Measurements from ENCODE around the gene ANKRD1. TPM values are rescaled to one million over a fixed set of nuclear protein-coding genes. Genes with fewer than 3 reads are reported as not detected.
"Not testable (repeated sequence)": the region's sequence is repeated elsewhere in the genome, so short reads cannot be mapped to it uniquely, and the experiment has no call there.

Gene ANKRD1
- total RNA-seq, 1 donor from 2014 or later, result 48.1 TPM

DNA sequence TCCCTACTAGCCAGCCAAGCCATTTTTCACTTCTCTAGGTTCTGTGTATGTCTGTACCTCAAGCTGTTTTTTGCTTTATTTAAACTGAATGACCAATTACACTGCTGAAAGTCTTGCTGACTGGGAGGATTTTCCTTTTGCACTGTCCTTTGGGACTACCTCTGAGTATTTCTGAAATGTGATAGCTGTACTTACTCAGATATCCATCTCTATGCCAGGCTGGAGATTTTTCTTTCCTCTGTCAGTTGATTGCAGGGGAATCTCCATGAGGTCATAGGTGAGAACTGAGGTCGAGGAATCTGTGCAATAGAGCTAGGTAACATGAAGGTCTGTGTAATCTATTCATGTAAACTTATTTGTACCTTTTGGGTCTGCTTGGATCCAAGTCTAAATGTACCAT, 38.9 kb upstream of the ANKRD1 start:
- TF ChIP-seq, protein P1, sequence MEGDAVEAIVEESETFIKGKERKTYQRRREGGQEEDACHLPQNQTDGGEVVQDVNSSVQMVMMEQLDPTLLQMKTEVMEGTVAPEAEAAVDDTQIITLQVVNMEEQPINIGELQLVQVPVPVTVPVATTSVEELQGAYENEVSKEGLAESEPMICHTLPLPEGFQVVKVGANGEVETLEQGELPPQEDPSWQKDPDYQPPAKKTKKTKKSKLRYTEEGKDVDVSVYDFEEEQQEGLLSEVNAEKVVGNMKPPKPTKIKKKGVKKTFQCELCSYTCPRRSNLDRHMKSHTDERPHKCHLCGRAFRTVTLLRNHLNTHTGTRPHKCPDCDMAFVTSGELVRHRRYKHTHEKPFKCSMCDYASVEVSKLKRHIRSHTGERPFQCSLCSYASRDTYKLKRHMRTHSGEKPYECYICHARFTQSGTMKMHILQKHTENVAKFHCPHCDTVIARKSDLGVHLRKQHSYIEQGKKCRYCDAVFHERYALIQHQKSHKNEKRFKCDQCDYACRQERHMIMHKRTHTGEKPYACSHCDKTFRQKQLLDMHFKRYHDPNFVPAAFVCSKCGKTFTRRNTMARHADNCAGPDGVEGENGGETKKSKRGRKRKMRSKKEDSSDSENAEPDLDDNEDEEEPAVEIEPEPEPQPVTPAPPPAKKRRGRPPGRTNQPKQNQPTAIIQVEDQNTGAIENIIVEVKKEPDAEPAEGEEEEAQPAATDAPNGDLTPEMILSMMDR (IDR thresholded peaks at IDR 0.05; ENCODE audit: unreplicated experiment), result no peak
- H3K27ac Mint-ChIP-seq, result no peak overlapping the region
- H3K9me3 Mint-ChIP-seq (ENCODE audit: low read depth), result no peaks in the 10 kb centered on the region
- no peaks in the 10 kb centered on the region for H3K4me1 Mint-ChIP-seq (ENCODE audit: low read depth)
- no peak for DNase-seq (ENCODE audit: low spot score, unreplicated experiment)
- no peaks in the 10 kb centered on the region for H3K36me3 Mint-ChIP-seq (ENCODE audit: insufficient read depth)
- H3K4me3 Mint-ChIP-seq (ENCODE audit: low read depth), result no peak overlapping the region
- H3K27me3 Mint-ChIP-seq, result no peaks in the 10 kb centered on the region

DNA sequence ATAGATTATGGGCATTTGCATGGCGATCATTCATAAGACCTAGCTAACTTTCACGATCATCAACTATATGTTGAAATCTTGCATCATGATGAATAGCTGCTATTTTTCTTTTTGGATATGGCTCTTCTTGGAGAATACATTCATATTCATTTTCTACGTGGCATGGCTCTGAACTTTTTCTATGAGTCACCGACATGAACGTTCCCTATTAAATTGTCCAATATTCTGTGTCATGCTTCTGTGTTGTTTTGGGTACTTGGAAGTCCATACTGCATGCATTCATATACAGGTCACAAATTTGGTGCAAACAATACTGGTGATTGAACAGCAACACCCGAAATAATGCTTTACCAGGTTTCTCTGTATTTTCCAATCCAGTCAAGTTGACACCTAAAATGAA, 37.9 kb upstream of the ANKRD1 start:
- Mint-ChIP-seq H3K36me3 (ENCODE audit: insufficient read depth) (no peaks in the 10 kb centered on the region), H3K27ac (no peak overlapping the region), H3K9me3 (ENCODE audit: low read depth) (peaks cover 3% of the 10 kb centered on the region), H3K27me3 (no peaks in the 10 kb centered on the region), H3K4me1 (ENCODE audit: low read depth) (no peaks in the 10 kb centered on the region), H3K4me3 (ENCODE audit: low read depth) (no peak overlapping the region)
- TF ChIP-seq, protein P1 (IDR thresholded peaks at IDR 0.05; ENCODE audit: unreplicated experiment), result no peak
- no peak for DNase-seq (ENCODE audit: low spot score, unreplicated experiment)

GRCh38 chr10:90947030-90947960, 26.4 kb upstream of the ANKRD1 start:
- peaks cover 8% of the 10 kb centered on the region for H3K9me3 Mint-ChIP-seq (ENCODE audit: low read depth)
- no peak overlapping the region for H3K27ac Mint-ChIP-seq
- TF ChIP-seq, protein P1 (IDR thresholded peaks at IDR 0.05; ENCODE audit: unreplicated experiment), result no peak
- H3K4me3 Mint-ChIP-seq (ENCODE audit: low read depth), result no peak overlapping the region
- H3K4me1 Mint-ChIP-seq (ENCODE audit: low read depth), result no peaks in the 10 kb centered on the region
- H3K27me3 Mint-ChIP-seq, result no peaks in the 10 kb centered on the region
- H3K36me3 Mint-ChIP-seq (ENCODE audit: insufficient read depth), result no peaks in the 10 kb centered on the region
- no peak for DNase-seq (ENCODE audit: low spot score, unreplicated experiment)

- Mint-ChIP-seq H3K27ac (no peak overlapping the region), H3K4me1 (ENCODE audit: low read depth) (no peaks in the 10 kb centered on the region), H3K9me3 (ENCODE audit: low read depth) (no peaks in the 10 kb centered on the region), H3K4me3 (ENCODE audit: low read depth) (no peak overlapping the region), H3K27me3 (no peaks in the 10 kb centered on the region), H3K36me3 (ENCODE audit: insufficient read depth) (no peaks in the 10 kb centered on the region)
- TF ChIP-seq, protein P1 (IDR thresholded peaks at IDR 0.05; ENCODE audit: unreplicated experiment), result no peak
- no peak for DNase-seq (ENCODE audit: low spot score, unreplicated experiment)
These were observed 24.7 kb upstream of the ANKRD1 start for GRCh38 chr10:90945491-90946070.

GRCh38 chr10:90944749-90945148, 23.9 kb upstream of the ANKRD1 start:
- Mint-ChIP-seq H3K27ac (no peak overlapping the region), H3K36me3 (ENCODE audit: insufficient read depth) (no peaks in the 10 kb centered on the region), H3K27me3 (no peaks in the 10 kb centered on the region), H3K9me3 (ENCODE audit: low read depth) (no peaks in the 10 kb centered on the region), H3K4me1 (ENCODE audit: low read depth) (no peaks in the 10 kb centered on the region), H3K4me3 (ENCODE audit: low read depth) (no peak overlapping the region)
- DNase-seq (ENCODE audit: low spot score, unreplicated experiment), result no peak
- TF ChIP-seq, protein P1 (IDR thresholded peaks at IDR 0.05; ENCODE audit: unreplicated experiment), result no peak

DNA sequence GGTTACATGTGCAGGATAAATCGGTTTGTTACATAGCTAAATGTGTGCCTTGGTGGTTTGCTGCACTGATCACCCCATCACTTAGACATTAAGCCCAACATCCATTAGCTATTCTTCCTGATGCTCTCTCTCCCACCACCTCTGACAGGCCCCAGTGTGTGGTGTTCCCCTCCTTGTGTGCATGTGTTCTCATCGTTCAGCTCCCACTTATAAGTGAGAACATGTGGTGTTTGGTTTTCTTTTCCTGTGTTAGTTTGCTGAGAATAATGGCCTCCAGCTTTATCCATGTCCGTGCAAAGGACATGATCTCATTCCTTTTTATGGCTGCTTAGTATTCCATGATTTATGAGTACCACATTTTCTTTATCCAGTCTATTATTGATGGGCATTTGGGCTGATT, 22.1 kb upstream of the ANKRD1 start:
- H3K4me3 Mint-ChIP-seq (ENCODE audit: low read depth); H3K4me1 Mint-ChIP-seq (ENCODE audit: low read depth); H3K9me3 Mint-ChIP-seq (ENCODE audit: low read depth); H3K27ac Mint-ChIP-seq; H3K36me3 Mint-ChIP-seq (ENCODE audit: insufficient read depth); H3K27me3 Mint-ChIP-seq; DNase-seq (ENCODE audit: low spot score, unreplicated experiment): not testable (repeated sequence)
